Stromal cell of bone marrow (primary cell): Measurements from ENCODE around the gene SLU7.
A peak's percentile ranks its signal among the peaks of the same experiment; 100 is the strongest.

Experiments used
- DNase-seq: peaks from one replicate; pipeline ENCODE4 v3.0.0-alpha.2; 2012; ENCODE audit warnings: low read depth

SLU7 gene

DNA sequence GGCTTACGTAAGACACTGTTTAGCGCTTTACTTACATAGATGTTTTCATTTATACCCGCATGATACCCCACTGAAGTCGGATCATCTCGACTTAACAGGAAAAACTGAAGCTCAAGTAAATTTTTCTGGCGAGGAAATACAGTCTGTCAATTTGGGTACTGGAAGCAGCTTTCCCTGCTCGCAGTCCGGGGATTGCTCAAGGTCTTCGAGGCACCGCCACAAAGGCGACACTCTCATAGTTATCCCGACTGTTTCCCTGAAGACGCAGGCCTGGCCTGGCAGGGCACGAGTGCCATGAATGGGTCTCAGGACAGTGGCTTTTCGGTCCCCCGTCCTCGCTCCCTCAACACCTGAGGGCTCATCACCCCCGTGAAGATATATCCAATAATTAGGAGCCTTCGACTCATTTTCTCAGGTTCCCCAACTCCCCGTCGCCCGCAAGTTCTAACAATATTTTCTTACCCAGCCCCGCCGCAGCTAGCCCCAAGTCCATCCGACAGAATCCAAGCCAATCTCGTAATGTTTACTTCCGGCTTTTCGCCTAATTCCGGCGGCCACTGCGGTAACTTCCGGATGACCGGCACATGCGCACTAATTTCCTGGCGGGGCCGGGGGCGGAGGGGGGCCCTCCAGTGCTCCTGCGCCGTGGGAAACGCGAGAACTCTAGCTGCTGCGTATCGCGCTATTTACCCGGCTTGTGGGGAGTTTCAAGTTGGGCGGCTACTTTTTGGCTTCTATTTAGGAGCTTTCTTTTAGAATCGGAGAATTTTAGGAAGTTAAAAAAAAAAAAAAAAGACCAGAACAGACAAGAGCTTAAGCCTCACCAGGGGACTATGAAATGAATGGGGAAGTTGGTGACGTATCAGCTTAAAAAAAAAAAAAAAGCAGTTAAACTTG is at the start of gene SLU7:
SLU7 (minus strand) TSS at position 521 of the 897 bp plus-strand sequence. CDS start 3,787 bp downstream, outside the sequence.
- DNase-seq: peak; percentile 93

GRCh38 chr5:160468363-160468975 is 49.6 kb upstream of the SLU7 start:
- DNase-seq: no peak

GRCh38 chr5:160467555-160468362 is 48.9 kb upstream of the SLU7 start:
- DNase-seq: peak; percentile 42

DNA sequence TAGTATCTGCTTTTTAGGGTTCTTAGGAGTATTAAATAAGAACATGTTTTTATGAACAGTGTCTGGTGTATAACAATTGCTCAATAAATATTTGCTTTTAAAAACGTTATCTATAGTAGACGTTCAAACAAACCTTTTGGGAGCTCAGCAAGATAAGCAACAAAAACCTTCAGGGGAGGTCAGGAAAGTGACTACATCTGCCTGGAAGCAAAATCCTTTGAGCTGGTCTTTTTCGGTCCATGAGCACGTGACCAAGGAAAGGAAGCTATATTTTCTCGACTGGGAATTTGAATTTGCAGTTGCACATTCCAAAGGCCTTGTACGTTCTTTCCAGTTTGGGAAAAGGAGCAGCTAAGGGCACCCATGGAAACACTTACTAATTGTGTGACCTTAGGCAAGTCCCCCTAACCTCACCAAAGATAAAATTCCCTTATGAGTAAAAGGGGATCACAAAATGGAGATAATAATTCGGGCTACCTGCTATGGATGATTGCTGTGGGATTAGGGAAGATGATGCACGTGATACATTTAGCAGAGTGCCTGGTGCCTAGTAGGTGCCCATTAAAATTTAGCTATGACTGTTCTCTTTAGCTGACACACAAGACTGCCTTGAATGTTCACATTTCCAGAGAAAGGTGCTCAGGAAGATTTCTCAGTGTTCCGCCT is 48.1 kb upstream of the SLU7 start:
- no peak for DNase-seq

GRCh38 chr5:160466116-160466515 is 47.2 kb upstream of the SLU7 start:
- DNase-seq: no peak

DNA sequence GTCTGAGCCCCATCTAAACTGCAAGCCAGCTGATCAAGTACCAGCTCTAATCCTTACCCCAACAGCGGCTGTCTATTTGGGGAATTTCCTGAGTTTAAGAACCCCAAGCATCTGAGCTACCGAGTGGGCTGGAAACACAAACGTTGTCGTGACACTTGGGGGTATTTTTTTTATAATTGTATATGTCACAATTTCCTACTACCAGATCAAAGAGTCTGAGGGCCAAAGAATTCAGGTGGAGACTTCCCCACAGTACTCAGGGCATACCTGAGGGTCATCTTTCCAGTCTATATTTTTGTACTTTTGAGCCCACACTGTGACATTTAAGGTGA is 45.6 kb upstream of the SLU7 start:
- DNase-seq: no peak

DNA sequence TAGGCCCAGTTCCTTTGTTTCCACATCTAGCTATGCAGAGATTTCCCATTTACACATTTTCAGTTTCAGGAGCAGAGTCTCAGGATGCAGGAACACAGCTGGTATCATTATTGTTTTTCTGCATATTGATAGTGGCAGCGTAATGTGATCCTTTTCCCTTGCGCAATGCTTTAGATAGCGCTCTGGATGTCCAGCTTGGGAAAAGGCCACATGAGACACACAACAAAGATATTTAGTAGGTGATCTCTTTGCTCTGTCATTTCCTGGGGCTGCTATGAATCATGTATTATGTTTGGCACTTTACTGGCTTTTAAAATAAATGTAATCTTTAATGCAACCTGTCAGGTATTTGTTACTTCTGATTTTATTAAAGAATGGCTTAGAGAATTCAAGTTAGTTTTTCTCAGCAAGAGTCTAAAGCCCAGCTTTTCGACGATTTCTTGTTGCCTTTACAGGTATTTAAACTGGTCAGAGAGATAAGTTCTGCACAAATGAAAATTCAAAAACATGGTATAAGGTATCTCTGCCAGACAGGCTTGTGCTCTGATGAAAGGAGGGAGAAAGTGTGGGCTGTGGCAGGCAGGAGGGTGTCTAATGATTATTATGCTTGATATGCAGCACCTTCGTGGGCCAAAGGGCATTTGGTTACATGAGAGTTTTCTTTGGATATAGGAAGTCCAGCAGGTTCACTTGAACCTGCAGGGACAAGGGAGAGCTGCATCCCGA is 45.0 kb upstream of the SLU7 start:
- DNase-seq: no peak

DNA sequence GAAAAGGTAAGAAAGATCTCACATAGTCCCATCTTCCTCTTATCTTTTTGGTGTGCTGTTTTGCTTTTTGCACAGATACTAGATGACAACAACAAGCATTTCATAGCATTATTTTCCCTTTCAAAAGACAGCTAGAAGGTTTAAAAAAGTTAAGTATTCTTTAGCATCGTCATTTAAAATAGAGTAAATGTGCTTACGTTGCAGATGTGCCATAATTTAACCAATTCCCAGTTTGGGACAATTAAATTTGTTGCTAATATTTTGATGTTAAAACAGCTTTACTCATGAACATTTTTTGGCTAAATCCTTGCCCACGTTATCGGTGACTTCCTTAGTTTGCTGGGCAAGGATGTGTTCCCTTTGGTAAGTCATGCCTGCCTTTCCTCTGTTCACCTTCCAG is 44.3 kb upstream of the SLU7 start:
- DNase-seq: no peak

GRCh38 chr5:160462167-160462566 is 43.3 kb upstream of the SLU7 start:
- DNase-seq: no peak

- no peak for DNase-seq
These were observed 42.5 kb upstream of the SLU7 start for GRCh38 chr5:160461378-160461777.

- DNase-seq: no peak
These were observed 41.6 kb upstream of the SLU7 start for GRCh38 chr5:160460377-160461049.

DNA sequence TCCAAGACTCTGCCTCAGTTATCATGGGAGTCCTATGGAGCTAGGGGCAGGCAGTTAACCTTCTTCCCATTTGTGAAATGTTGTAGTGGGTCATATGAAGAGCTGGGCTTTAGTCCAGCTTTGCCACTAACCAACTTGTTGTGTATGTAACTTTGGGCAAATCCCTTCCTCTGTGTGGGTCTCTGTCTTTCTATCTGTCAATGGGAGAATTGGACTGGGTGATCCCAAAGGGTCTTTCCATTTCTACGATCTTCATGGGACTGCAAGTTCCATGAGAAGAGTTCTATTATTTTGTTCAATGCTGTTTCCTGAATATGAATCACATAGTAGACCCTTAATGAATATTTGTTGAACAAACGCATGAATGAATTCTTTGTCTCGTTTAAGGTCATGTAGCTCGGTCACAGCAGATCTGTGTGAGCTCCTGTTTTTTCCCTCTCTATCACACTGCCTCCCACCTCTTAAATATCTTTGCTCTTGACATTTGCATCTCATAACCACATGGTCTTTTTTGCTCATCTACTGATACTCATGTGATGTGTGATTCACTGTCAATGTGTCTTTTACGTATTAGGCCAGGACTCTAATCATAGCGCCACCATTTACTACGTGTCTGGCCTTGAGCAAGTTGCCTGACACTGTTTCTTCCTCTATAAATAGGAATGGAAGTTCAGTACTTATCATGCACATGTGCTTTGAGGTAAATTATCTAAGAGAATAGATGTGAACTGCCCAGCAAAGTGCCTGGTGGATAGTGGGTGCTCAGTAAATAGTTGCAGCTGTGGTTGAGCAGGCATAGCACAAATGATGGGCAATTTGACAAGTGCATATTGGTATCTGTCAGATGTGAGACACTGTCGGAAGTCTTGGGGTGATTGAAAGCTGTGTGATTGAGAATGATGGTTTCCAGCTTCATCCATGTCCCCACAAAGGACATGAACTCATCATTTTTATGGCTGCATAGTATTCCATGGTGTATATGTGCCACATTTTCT is 40.2 kb upstream of the SLU7 start:
- DNase-seq: no peak

DNA sequence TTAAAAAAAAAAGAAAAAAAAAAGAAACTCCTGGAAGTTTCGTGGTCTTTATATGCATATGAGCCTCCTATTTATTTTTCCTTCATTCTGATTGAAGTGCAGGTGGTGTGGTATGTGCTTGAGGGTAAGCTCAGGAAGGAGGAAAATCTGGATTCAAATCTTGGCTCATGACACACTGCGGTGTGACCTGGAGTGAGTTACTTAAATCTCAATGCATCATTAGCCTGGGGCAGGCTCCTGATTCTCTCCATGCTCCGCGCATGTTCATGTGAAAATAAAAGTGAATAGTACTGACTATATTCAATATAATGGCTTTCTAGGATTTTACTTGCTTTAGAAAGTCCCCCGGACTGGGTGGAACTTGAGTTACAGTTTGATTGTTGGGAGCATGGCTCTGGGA is 38.4 kb upstream of the SLU7 start:
- no peak for DNase-seq

- DNase-seq: no peak
These were observed 37.7 kb upstream of the SLU7 start for GRCh38 chr5:160456480-160457177.

DNA sequence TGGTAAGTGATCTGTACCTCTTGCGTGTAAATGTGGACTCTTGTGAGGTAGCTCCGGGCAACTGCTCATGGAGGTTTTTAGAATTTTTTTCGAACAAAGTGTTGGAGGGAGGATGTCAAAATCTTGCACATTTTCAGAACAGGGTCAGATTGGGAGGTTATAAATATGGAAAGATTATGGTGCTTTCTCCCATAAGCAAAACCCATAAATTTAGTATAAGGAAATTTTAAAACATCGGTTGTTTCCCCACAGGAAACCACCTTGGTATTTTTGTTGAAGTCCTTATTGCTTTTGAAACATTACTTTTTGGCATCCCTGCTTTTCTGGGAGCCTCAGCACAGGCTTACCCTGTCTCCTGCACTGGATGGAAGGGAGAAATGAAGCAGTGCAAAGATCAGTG is 36.7 kb upstream of the SLU7 start:
- DNase-seq: no peak

DNA sequence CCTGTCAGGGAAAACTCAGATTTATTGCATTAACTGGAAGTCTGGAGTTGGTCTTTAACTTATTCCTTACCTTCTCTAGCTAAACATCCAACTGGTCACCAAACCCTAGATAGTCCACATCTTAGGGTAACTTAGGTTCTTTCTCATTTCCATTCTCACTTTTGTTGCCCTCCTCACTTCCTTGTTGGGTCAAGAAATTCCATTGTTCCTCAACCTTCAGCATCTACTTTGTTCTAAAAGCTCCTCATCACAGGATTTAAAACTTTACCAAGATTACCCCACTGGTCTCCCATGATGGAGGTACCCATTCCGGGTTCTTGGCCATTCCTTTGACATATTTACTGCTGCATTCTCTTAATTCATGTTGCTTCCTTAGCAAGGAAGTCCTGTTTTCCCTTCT is 34.9 kb upstream of the SLU7 start:
- no peak for DNase-seq

DNA sequence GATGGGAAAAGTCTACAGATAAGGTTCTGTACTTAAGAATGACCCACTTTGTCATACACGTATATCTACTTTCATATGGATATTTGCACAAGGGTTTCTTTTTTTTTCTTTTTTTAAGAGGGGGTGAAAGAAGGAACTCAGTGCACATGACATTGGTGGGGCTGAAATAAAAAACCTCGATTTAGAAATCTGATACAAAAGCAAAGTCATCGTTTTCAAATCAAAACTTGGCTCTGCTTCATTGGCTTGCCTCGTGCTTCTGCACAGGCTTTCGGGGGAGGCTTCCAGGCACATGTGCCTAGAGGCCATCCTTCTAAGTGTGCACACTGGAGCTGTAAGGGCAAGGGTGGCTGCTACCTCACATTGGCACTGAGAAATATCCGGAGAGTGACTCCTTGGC is 33.9 kb upstream of the SLU7 start:
- no peak for DNase-seq

DNA sequence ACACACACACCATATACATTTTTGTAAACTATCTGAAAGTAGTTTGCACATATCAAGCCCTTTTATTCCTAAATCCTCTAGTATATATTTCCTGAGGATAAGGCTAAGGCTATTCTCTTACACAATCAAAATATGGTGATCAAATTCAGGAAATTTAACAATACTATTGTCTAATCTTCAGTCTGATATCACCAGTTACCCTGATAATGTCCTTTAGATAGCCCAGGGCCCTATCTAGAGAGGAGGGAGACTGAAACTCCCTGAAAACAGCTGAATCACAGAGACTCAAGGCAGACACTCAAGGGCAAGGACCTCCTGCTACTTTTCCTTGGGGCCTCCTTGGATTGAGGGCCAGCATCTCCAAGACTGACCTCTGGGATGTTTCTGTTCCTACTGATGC is 33.2 kb upstream of the SLU7 start:
- DNase-seq: no peak

GRCh38 chr5:160451281-160451680 is 32.4 kb upstream of the SLU7 start:
- DNase-seq: no peak
